A673 (cell line): ENCODE results near the gene BATF2.

Source experiments
- CTCF ChIP-seq: fragments of 300-800, 200-600 bp; sonication (generic); conservative IDR thresholded peaks from 2 replicates; pipeline ENCODE4 v1.5.1; 2017; ENCODE audit warnings: low read depth, mild to moderate bottlenecking, antibody characterized with exemption, low read length, moderate library complexity, mixed read lengths
- EZH2 ChIP-seq: fragments of 200-600 bp; sonication (generic); IDR thresholded peaks from 2 replicates; pipeline ENCODE4 v1.6.1; 2017; ENCODE audit warnings: borderline replicate concordance, low read depth, mild to moderate bottlenecking, mixed read lengths, antibody characterized with exemption, low read length; ENCODE audit not compliant: poor library complexity, severe bottlenecking

- TF ChIP-seq CTCF, result peak; percentile 63
- no peak for TF ChIP-seq EZH2
These were observed 30.7 kb upstream of the BATF2 start, which contains the start of gene SNX15 for GRCh38 chr11:65027213-65028067.
